Right atrium auricular region (tissue), 2 donors: ENCODE results near the gene FGD6. TPM values are rescaled to one million over a fixed set of nuclear protein-coding genes. Genes with fewer than 3 reads are reported as not detected.

Experiments
- DNase-seq: peaks from one replicate; pipeline ENCODE4 v3.0.0-alpha.2; 2019; ENCODE audit warnings: low spot score
- H3K27ac ChIP-seq, 2 donors: fragments of 200-600 bp; sonication (generic); 1 replicate in 1 of 2; 2 replicates in 1 of 2; pipeline ENCODE4 v1.5.1; 2016 to 2019
- H3K27me3 ChIP-seq, 2 donors: fragments of 200-600 bp; sonication (generic); one replicate each; pipeline versions ENCODE4 v1.5.1 to v1.6.0; 2017 to 2019
- H3K36me3 ChIP-seq: fragments of 200-600 bp; sonication (generic); one replicate; pipeline ENCODE4 v1.5.1; 2016
- H3K4me1 ChIP-seq, 2 donors: fragments of 200-600 bp; sonication (generic); one replicate each; pipeline versions ENCODE4 v1.5.1 to v1.6.0; 2017 to 2019
- H3K4me3 ChIP-seq, 2 donors: fragments of 200-600 bp; sonication (generic); 1 replicate in 1 of 2; 2 replicates in 1 of 2; pipeline ENCODE4 v1.5.1; 2017 to 2019; ENCODE audit warnings: mild to moderate bottlenecking in 1 of 2, moderate library complexity in 1 of 2
- H3K9me3 ChIP-seq, 2 donors: fragments of 200-600 bp; sonication (generic); one replicate each; pipeline ENCODE4 v1.5.1; 2019
- total RNA-seq, 2 donors: library from RNA; depleted of rRNA; stranded (reverse); fragments of >200 nt; gene quantifications; one replicate each; pipeline ENCODE4 v1.1.0, GENCODE V29; 2016
- TF ChIP-seq, protein P1 (sequence below), 2 donors: fragments of 200-600 bp; sonication (generic); IDR thresholded peaks; one replicate each; pipeline ENCODE4 v1.5.1; 2019; ENCODE audit warnings: antibody characterized with exemption in 2 of 2

Gene FGD6
- total RNA-seq, 2 donors from 2014 or later, result 15.8 to 16.9 TPM

GRCh38 chr12:95191060-95191696 is 26.1 kb downstream of the FGD6 start:
- no peaks in the 10 kb centered on the region for H3K4me1 ChIP-seq
- DNase-seq, result no peak
- TF ChIP-seq, protein P1, sequence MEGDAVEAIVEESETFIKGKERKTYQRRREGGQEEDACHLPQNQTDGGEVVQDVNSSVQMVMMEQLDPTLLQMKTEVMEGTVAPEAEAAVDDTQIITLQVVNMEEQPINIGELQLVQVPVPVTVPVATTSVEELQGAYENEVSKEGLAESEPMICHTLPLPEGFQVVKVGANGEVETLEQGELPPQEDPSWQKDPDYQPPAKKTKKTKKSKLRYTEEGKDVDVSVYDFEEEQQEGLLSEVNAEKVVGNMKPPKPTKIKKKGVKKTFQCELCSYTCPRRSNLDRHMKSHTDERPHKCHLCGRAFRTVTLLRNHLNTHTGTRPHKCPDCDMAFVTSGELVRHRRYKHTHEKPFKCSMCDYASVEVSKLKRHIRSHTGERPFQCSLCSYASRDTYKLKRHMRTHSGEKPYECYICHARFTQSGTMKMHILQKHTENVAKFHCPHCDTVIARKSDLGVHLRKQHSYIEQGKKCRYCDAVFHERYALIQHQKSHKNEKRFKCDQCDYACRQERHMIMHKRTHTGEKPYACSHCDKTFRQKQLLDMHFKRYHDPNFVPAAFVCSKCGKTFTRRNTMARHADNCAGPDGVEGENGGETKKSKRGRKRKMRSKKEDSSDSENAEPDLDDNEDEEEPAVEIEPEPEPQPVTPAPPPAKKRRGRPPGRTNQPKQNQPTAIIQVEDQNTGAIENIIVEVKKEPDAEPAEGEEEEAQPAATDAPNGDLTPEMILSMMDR (IDR thresholded peaks at IDR 0.05), result no peak
- no peaks in the 10 kb centered on the region for H3K36me3 ChIP-seq
- no peak overlapping the region for H3K4me3 ChIP-seq
- H3K9me3 ChIP-seq, result no peaks in the 10 kb centered on the region
- H3K27me3 ChIP-seq, result no peaks in the 10 kb centered on the region
- H3K27ac ChIP-seq, result no peak overlapping the region

DNA sequence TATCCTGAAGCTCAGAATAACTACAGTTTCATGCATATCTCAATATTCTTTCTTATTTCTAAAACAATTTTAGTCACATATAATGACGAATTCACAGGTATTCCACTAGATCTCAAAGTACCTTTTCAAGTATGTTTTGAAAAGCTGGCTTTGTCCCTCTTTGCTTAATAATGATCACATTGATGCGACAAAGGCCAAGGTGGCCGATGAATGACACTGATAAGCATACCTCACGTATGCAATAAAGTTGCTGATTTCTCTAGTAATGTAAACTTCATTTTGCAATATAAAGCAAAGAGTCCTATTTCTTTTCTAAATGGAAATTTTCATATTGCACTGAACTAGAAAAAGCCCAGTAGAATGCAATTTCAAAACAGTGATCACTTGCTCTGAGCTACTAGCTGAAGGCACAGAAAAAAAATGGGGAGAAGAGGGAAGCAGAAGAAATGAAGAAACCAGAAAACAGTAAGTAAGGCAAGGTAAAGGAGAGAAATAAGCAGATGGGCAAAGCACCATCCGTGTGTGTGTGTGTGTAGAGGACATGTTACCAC is 29.3 kb downstream of the FGD6 start:
- H3K4me1 ChIP-seq, result no peaks in the 10 kb centered on the region
- H3K4me3 ChIP-seq, result no peak overlapping the region
- no peaks in the 10 kb centered on the region for H3K36me3 ChIP-seq
- H3K27ac ChIP-seq, result no peak overlapping the region
- TF ChIP-seq, protein P1 (IDR thresholded peaks at IDR 0.05), result no peak
- no peaks in the 10 kb centered on the region for H3K27me3 ChIP-seq
- H3K9me3 ChIP-seq, result no peaks in the 10 kb centered on the region
- no peak for DNase-seq

DNA sequence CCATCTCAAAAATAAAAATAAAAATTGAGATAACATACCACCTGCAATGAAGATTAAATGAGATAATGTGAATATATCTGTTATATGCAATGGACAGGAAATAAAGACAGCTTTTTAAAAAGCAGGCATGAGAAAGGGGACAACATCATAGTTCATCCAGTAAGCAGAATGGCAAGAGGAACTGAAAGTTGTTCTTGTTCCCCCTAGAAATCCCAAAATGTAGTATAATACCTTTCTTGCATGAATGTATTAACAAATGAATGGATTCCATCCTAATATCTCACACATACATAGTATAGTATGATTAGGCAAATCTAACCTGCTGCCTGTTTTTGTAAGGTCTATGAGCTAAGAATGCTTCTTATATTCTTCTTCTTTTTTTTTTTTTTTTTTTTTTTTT is 31.4 kb downstream of the FGD6 start:
- H3K4me1 ChIP-seq, result no peaks in the 10 kb centered on the region
- TF ChIP-seq, protein P1 (IDR thresholded peaks at IDR 0.05), result no peak
- no peaks in the 10 kb centered on the region for H3K36me3 ChIP-seq
- H3K9me3 ChIP-seq, result no peaks in the 10 kb centered on the region
- H3K4me3 ChIP-seq, result no peak overlapping the region
- no peak for DNase-seq
- H3K27ac ChIP-seq, result no peak overlapping the region
- no peaks in the 10 kb centered on the region for H3K27me3 ChIP-seq

DNA sequence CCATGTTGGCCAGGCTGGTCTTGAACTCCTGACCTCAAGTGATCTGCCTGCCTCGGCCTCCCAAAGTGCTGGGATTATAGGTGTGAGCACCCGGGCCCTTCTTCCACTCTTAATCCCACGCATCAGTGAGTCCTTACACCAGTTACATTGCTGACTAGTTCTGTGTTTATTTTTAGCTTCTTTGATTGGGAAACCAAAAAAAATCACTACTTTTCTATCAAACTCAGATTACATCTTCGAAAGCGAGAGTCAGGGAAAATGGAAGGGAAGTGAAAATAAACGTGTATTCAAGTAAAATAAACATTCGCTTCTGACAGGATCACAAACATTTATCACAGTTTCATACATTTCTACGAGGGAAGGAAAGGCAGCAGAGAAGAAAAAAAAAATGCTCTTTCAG is 32.2 kb downstream of the FGD6 start:
- Histone ChIP-seq H3K4me3 (no peak overlapping the region), H3K27ac (no peak overlapping the region), H3K27me3 (no peaks in the 10 kb centered on the region), H3K36me3 (no peaks in the 10 kb centered on the region), H3K9me3 (no peaks in the 10 kb centered on the region), H3K4me1 (no peaks in the 10 kb centered on the region)
- TF ChIP-seq, protein P1 (IDR thresholded peaks at IDR 0.05), result no peak
- DNase-seq, result no peak

DNA sequence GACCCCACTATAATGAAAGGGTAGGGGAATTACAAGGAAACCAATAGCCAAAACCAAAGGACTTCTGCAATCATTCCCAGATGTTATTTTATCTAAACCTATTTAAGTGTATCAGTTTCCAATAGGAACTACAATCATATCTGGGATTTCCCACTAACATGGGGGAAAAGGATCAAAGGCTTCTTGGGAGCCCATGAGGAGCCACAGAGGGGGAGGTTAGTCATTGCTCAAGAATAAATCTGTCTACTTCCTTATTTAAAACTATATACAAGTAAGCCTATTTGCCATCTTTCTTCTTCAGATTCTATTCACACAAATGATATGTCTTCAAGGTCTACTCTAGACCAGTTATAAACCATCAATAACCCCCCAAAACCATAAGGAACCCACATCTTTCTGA is 33.1 kb downstream of the FGD6 start:
- DNase-seq, result no peak
- H3K27ac ChIP-seq, result no peak overlapping the region
- H3K27me3 ChIP-seq, result no peaks in the 10 kb centered on the region
- no peaks in the 10 kb centered on the region for H3K36me3 ChIP-seq
- no peaks in the 10 kb centered on the region for H3K9me3 ChIP-seq
- TF ChIP-seq, protein P1 (IDR thresholded peaks at IDR 0.05), result no peak
- H3K4me1 ChIP-seq, result no peaks in the 10 kb centered on the region
- no peak overlapping the region for H3K4me3 ChIP-seq
